ENCODE measurements around the gene OPRD1. TPM values are rescaled to one million over a fixed set of nuclear protein-coding genes. Genes with fewer than 3 reads are reported as not detected.

Gene OPRD1
- total and polyA plus RNA-seq, 2 of the 4 experiments (the other 2 are of a cell fraction): under 0.01 TPM; not detected in 1

- dilution Hi-C loops (cut with HindIII; ENCODE audit: low sequenced_read_pairs, unreplicated experiment) (no loop called here), intact Hi-C loops (cut with micrococcal nuclease) (no loop called here), in situ Hi-C loops (cut with MboI; ENCODE audit: low sequenced_read_pairs) (no loop called here)
- Histone ChIP-seq H3K56ac (ENCODE audit: extremely low read depth, insufficient read depth, low read length) (no peak overlapping the region), H2BK5ac (ENCODE audit: low read depth, low read length, poor library complexity, severe bottlenecking) (no peak overlapping the region), H3K4me1 (ENCODE audit: control insufficient read depth, insufficient read depth, low read length) (no peaks in the 10 kb centered on the region), H2BK15ac (ENCODE audit: low read depth, low read length) (no peak overlapping the region), H3K36me3 (ENCODE audit: control insufficient read depth, insufficient read depth, low read length) (no peaks in the 10 kb centered on the region), H3K4ac (ENCODE audit: low read depth, low read length) (no peak overlapping the region), H3K79me1 (ENCODE audit: low read depth in 1 of 2, low read length in 2 of 2) (no peaks in the 10 kb centered on the region), H3K23ac (ENCODE audit: low read depth, low read length) (no peak overlapping the region), H2AK9ac (replicated peaks; ENCODE audit: low read depth, low read length, poor library complexity) (no peak overlapping the region), H3K4me3 (ENCODE audit: insufficient read depth, low read depth, low read length) (no peak overlapping the region), H3K9me3 (ENCODE audit: control insufficient read depth, insufficient read depth, low read length) (no peaks in the 10 kb centered on the region), H4K20me1 (ENCODE audit: insufficient read depth, low read length) (no peaks in the 10 kb centered on the region), H3K18ac (ENCODE audit: low read depth, low read length) (no peak overlapping the region), H2BK20ac (ENCODE audit: low read depth, low read length) (no peak overlapping the region), H3K27ac (ENCODE audit: insufficient read depth, low read length) (no peak overlapping the region), H4K5ac (ENCODE audit: low read depth, low read length) (no peak overlapping the region), H3K4me2 (ENCODE audit: low read depth, low read length) (no peak overlapping the region), H3K9me1 (ENCODE audit: insufficient read depth, low read length) (no peaks in the 10 kb centered on the region), H3K27me3 (ENCODE audit: control insufficient read depth, insufficient read depth, low read length) (peaks cover 20% of the 10 kb centered on the region), H3K9ac (ENCODE audit: low read depth, low read length) (no peak overlapping the region), H2AFZ (replicated peaks; ENCODE audit: low read length, poor library complexity) (no peak overlapping the region), H4K8ac (ENCODE audit: low read depth in 2 of 2, low read length in 2 of 2) (no peak overlapping the region), H2BK120ac (ENCODE audit: low read depth, low read length) (no peak overlapping the region), H2AK5ac (ENCODE audit: low read depth, low read length) (no peak overlapping the region), H4K91ac (ENCODE audit: insufficient read depth, low read depth, low read length) (no peak overlapping the region), H3K14ac (replicated peaks; ENCODE audit: low read depth, low read length) (no peak overlapping the region)
- CTCF ChIA-PET: no interaction called here
- no peak for ATAC-seq (ENCODE audit: low read depth)
- POLR2A ChIA-PET (ENCODE audit: unreplicated experiment): no interaction called here
- no TSS peak for BruUV-seq (replicated peaks)
- 64% methylated on average over 5 of the region's 8 CpGs; no CpG with 5 or more reads in 1 of the 2 experiments for WGBS, 2 experiments (ENCODE audit: extremely low coverage in 2 of 2, insufficient read length in 1 of 2)
- no peak for TF ChIP-seq CTCF (conservative IDR thresholded peaks at IDR 0.05; ENCODE audit: low read depth, low read length)
- DNase-seq: no peak
Observed at GRCh38 chr1:28840928-28841544, 29.1 kb downstream of the OPRD1 start.
